Endothelial cell of umbilical vein (primary cell): Measurements from ENCODE around the gene CACNA1E. TPM values are rescaled to one million over a fixed set of nuclear protein-coding genes. Genes with fewer than 3 reads are reported as not detected.

ENCODE experiments used
- BruUV-seq: library from RNA; stranded (reverse); fragments of 400-500 nt; replicated peaks from 2 replicates; lab custom pipeline; 2021; lab: Mats Ljungman, UMichigan
- CTCF ChIA-PET: fragments of 300-600, 350-600 bp; sonication (Branson Sonifier 250); formaldehyde crosslinking; loops from one replicate; lab custom pipeline; 2021; ENCODE audit warnings: antibody characterized with exemption, inconsistent platforms; lab: Charles Lee
- POLR2A ChIA-PET: fragments of 300-600, 350-600 bp; sonication (Branson Sonifier 250); formaldehyde crosslinking; loops from one replicate; lab custom pipeline; 2021; ENCODE audit warnings: antibody characterized with exemption, inconsistent platforms; lab: Charles Lee
- DNase-seq: peaks from one replicate; pipeline ENCODE4 v3.0.0-alpha.2; 2011; ENCODE audit warnings: low read depth, low spot score
- FAIRE-seq: peaks from 2 replicates; lab custom pipeline; 2011; peaks lifted over from hg19 to GRCh38; lab: Jason Lieb, UNC
- H2AFZ ChIP-seq: 2 replicates; pipeline ENCODE4 v1.6.0; 2012; ENCODE audit warnings: low read depth, low read length, control low read depth, inconsistent platforms
- H3K27ac ChIP-seq: 2 replicates; pipeline ENCODE4 v1.5.1; 2011; ENCODE audit warnings: low read depth, mild to moderate bottlenecking, control low read depth, low read length, moderate library complexity; ENCODE audit not compliant: insufficient read depth
- H3K27me3 ChIP-seq, 2 experiments: 2 replicates each; pipeline versions ENCODE4 v1.6.0 to v1.6.1; 2011; ENCODE audit warnings: low read length in 2 of 2, mixed read lengths in 1 of 2; ENCODE audit not compliant: control insufficient read depth in 2 of 2, insufficient read depth in 2 of 2
- H3K36me3 ChIP-seq, 2 experiments: 2 replicates in 1 of 2; 3 replicates in 1 of 2; pipeline ENCODE4 v1.5.1; 2011; ENCODE audit warnings: low read length in 2 of 2, mild to moderate bottlenecking in 1 of 2, moderate library complexity in 1 of 2; ENCODE audit not compliant: control insufficient read depth in 2 of 2, insufficient read depth in 2 of 2; ENCODE audit errors: extremely low read depth in 1 of 2
- H3K4me1 ChIP-seq: 3 replicates; pipeline ENCODE4 v1.5.1; 2011; ENCODE audit warnings: mild to moderate bottlenecking, low read length; ENCODE audit not compliant: control insufficient read depth, insufficient read depth; ENCODE audit errors: extremely low read depth
- H3K4me2 ChIP-seq: 2 replicates; pipeline ENCODE4 v1.6.1; 2011; ENCODE audit warnings: low read length, control low read depth, mixed read lengths; ENCODE audit not compliant: insufficient read depth
- H3K4me3 ChIP-seq, 3 experiments: fragments of 200-600 bp in 1 of 3; sonication (generic), shearing (Covaris generic) in 1 of 3; replicated peaks in 1 of 3; 2 replicates each; pipeline ENCODE4 v1.5.1; 2011 to 2016; ENCODE audit warnings: control low read depth in 3 of 3, low read length in 3 of 3, mild to moderate bottlenecking in 2 of 3, inconsistent platforms in 1 of 3, low read depth in 1 of 3, moderate library complexity in 1 of 3; ENCODE audit not compliant: insufficient read depth in 1 of 3
- H3K79me2 ChIP-seq: 2 replicates; pipeline ENCODE4 v1.6.0; 2012; ENCODE audit warnings: low read length, inconsistent platforms; ENCODE audit not compliant: control insufficient read depth, insufficient read depth
- H3K9ac ChIP-seq: replicated peaks from 2 replicates; pipeline ENCODE3; 2011; ENCODE audit warnings: low read length, control low read depth; ENCODE audit not compliant: insufficient read depth; ENCODE audit errors: extremely low read depth
- H3K9me1 ChIP-seq: replicated peaks from 3 replicates; pipeline ENCODE4 v1.6.0; 2011; ENCODE audit warnings: mild to moderate bottlenecking, low read length; ENCODE audit not compliant: control insufficient read depth, insufficient read depth; ENCODE audit errors: extremely low read depth
- H3K9me3 ChIP-seq: replicated peaks from 2 replicates; pipeline ENCODE4 v1.5.1; 2012; ENCODE audit warnings: low read length, inconsistent platforms; ENCODE audit not compliant: control insufficient read depth, insufficient read depth
- H4K20me1 ChIP-seq: replicated peaks from 2 replicates; pipeline ENCODE3; 2011; ENCODE audit warnings: mild to moderate bottlenecking, low read length; ENCODE audit not compliant: control insufficient read depth, insufficient read depth; ENCODE audit errors: extremely low read depth
- EZH2 ChIP-seq: IDR thresholded peaks from 2 replicates; pipeline ENCODE4 v1.6.1; 2012; ENCODE audit warnings: borderline replicate concordance, low read depth, mild to moderate bottlenecking, moderate library complexity, low read length, inconsistent platforms; ENCODE audit not compliant: severe bottlenecking
- FOS ChIP-seq: IDR thresholded peaks from 2 replicates; pipeline ENCODE4 v1.6.1; 2011; ENCODE audit warnings: mild to moderate bottlenecking, low read length, moderate library complexity, borderline replicate concordance; ENCODE audit not compliant: insufficient read depth
- GATA2 ChIP-seq: IDR thresholded peaks from 2 replicates; pipeline ENCODE4 v1.7.0; 2011; ENCODE audit warnings: low read depth, mild to moderate bottlenecking, moderate library complexity, mixed read lengths, low read length; ENCODE audit not compliant: insufficient read length, insufficient read depth
- JUN ChIP-seq: IDR thresholded peaks from 2 replicates; pipeline ENCODE4 v1.6.1; 2011; ENCODE audit warnings: borderline replicate concordance, low read depth; ENCODE audit not compliant: insufficient read length, insufficient read depth
- MYC ChIP-seq: IDR thresholded peaks from one replicate; pipeline ENCODE4 v1.6.1; 2011; ENCODE audit warnings: mild to moderate bottlenecking, low read depth, low read length
- POLR2A ChIP-seq: IDR thresholded peaks from 2 replicates; pipeline ENCODE4 v1.6.1; 2012; ENCODE audit warnings: low read depth, mild to moderate bottlenecking, control low read depth, low read length
- POLR2AphosphoS5 ChIP-seq: IDR thresholded peaks from 2 replicates; pipeline ENCODE4 v1.6.1; 2012; ENCODE audit warnings: low read depth, mild to moderate bottlenecking, control low read depth, low read length, moderate library complexity; ENCODE audit not compliant: insufficient read depth
- dilution Hi-C: fragments of 300-500 bp; cut with MboI; formaldehyde crosslinking; loops from one replicate; pipeline ENCODE4 v1.15.0; 2019; ENCODE audit warnings: low sequenced_read_pairs; ENCODE audit not compliant: extremely low pct_ligation_motif_present
- intact Hi-C: fragments of 100-400 bp; cut with micrococcal nuclease; formaldehyde crosslinking; loops from one replicate; pipeline ENCODE4 v1.10.0; 2022
- polyA plus RNA-seq, 4 experiments: library from polyadenylated mRNA; depleted of rRNA in 3 of 4; stranded (reverse) in 3 of 4; unstranded in 1 of 4; fragments of >200 nt; gene quantifications; 2 replicates each; pipeline versions ENCODE4 v1.2.1 to v1.2.3, GENCODE V29; 2011 to 2012; ENCODE audit warnings: missing spikeins in 1 of 4
- total RNA-seq: library from RNA; stranded (reverse); gene quantifications from 2 replicates; pipeline ENCODE4 v1.2.3, GENCODE V29; 2021
- TF ChIP-seq, protein P1 (sequence below): IDR thresholded peaks from 2 replicates; pipeline ENCODE4 v1.6.1; 2011; ENCODE audit not compliant: insufficient read depth, insufficient read length
- TF ChIP-seq, protein P2 (sequence below), 2 donors: IDR thresholded peaks; 1 replicate in 1 of 2; 2 replicates in 1 of 2; pipeline ENCODE4 v1.5.1; 2011; ENCODE audit warnings: low read length in 2 of 2, mild to moderate bottlenecking in 2 of 2, moderate library complexity in 2 of 2, control low read depth in 1 of 2, inconsistent platforms in 1 of 2, low read depth in 1 of 2; ENCODE audit not compliant: insufficient read depth in 1 of 2; ENCODE audit errors: extremely low read depth in 1 of 2

Gene CACNA1E
- total and polyA plus RNA-seq, 2 donors (not counting 3 experiments of a cell fraction or from before 2014, with no cell fraction given) = not detected

DNA sequence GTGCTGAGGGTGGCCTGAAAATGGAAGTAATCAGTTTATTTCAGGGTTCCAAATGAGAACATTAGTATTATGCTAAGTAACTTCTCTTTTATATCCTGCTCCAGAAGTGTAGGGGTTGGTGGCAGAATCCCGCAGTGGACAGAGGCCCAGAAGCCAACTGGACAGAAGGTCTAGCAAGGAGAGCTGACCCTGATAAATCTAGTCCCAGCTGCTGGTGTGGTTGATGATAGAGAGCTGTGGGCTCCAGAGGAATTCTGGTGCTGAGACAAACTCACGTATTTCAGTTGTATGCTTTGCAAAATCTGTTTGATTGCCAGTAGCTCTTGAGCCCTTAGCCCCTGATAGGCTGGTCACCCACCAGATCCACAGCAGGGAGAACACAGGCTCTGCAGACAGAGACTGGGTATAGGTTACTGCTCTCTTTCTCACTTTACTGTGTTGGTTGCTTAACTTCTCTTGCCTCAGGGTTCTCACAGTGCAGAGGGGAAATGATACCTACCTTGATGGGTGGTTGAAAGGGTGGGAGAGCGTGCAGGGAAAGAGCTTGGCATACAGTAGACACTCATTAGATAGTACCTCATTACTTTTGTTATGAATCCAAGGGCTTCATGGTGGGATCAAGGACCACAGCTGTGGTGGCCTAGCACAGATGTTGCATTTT is 29.6 kb upstream of the CACNA1E start:
- Histone ChIP-seq H4K20me1 (no peaks in the 10 kb centered on the region), H3K36me3 (no peaks in the 10 kb centered on the region), H3K27me3 (no peaks in the 10 kb centered on the region), H3K4me1 (no peaks in the 10 kb centered on the region), H3K4me2 (no peak overlapping the region), H3K9ac (no peak overlapping the region), H3K27ac (no peak overlapping the region), H3K4me3 (no peak overlapping the region), H3K9me3 (no peaks in the 10 kb centered on the region), H3K79me2 (no peaks in the 10 kb centered on the region), H3K9me1 (no peaks in the 10 kb centered on the region), H2AFZ (no peak overlapping the region)
- TF ChIP-seq POLR2A (no peak), POLR2AphosphoS5 (no peak), MYC (no peak), GATA2 (no peak), FOS (no peak), EZH2 (no peak), JUN (no peak)
- TF ChIP-seq, protein P1, sequence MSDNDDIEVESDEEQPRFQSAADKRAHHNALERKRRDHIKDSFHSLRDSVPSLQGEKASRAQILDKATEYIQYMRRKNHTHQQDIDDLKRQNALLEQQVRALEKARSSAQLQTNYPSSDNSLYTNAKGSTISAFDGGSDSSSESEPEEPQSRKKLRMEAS = no peak
- TF ChIP-seq, protein P2, sequence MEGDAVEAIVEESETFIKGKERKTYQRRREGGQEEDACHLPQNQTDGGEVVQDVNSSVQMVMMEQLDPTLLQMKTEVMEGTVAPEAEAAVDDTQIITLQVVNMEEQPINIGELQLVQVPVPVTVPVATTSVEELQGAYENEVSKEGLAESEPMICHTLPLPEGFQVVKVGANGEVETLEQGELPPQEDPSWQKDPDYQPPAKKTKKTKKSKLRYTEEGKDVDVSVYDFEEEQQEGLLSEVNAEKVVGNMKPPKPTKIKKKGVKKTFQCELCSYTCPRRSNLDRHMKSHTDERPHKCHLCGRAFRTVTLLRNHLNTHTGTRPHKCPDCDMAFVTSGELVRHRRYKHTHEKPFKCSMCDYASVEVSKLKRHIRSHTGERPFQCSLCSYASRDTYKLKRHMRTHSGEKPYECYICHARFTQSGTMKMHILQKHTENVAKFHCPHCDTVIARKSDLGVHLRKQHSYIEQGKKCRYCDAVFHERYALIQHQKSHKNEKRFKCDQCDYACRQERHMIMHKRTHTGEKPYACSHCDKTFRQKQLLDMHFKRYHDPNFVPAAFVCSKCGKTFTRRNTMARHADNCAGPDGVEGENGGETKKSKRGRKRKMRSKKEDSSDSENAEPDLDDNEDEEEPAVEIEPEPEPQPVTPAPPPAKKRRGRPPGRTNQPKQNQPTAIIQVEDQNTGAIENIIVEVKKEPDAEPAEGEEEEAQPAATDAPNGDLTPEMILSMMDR (IDR thresholded peaks at IDR 0.05; ENCODE audit: extremely low read depth in 1 of 2, insufficient read depth in 1 of 2, low read depth in 1 of 2, low read length in 2 of 2) = no peak
- dilution Hi-C loops (no loop called here), intact Hi-C loops (no loop called here)
- no TSS peak for BruUV-seq
- CTCF ChIA-PET = interaction anchor here (2.0 kb wide), 1 partner anchor 29 kb away, joined by 4 read pairs; no protein-coding TSS in a partner anchor
- POLR2A ChIA-PET = no interaction called here
- FAIRE-seq (no peak), DNase-seq (no peak)
